ENCODE data around the gene ADAMTSL5.
A peak's percentile ranks its signal among the peaks of the same experiment; 100 is the strongest.

ADAMTSL5 gene

DNA sequence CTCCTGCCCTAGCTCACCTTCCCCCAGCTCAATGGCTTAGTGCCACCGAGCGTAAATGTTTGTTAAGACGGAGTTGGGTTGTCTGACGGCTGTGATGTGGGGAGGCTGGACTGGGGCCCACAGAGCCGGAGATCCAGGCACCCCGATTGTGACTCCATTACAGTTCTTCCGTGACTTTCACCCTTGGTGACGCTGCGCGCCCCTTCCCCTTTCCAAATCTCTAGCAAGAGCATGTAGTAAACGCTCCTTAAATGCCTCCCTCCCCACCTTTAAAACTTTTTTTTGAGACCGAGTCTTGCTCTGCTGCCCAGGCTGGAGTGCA lies 21.0 kb downstream of the ADAMTSL5 start:
- Histone ChIP-seq H3K27me3 (ENCODE audit: insufficient read depth, low read length, poor library complexity, severe bottlenecking) (no peaks in the 10 kb centered on the region), H4K20me1 (ENCODE audit: insufficient read depth, low read length, poor library complexity, severe bottlenecking) (no peaks in the 10 kb centered on the region), H3K4me2 (ENCODE audit: low read depth, low read length, poor library complexity, severe bottlenecking) (peak overlapping the region; percentile 76), H3K9ac (ENCODE audit: low read depth, low read length, poor library complexity, severe bottlenecking) (no peak overlapping the region), H2AFZ (ENCODE audit: low read length) (no peak overlapping the region), H3K4me3 (ENCODE audit: low read length, poor library complexity, severe bottlenecking) (peak overlapping the region; percentile 73), H3F3A (ENCODE audit: low read depth) (no peaks in the 10 kb centered on the region), H3K4me1 (ENCODE audit: insufficient read depth, low read length, poor library complexity, severe bottlenecking) (peaks cover 3% of the 10 kb centered on the region), H3K9me3 (ENCODE audit: insufficient read depth, low read depth, low read length) (no peaks in the 10 kb centered on the region), H3K79me2 (ENCODE audit: insufficient read depth, low read length) (no peaks in the 10 kb centered on the region), H3K36me3 (ENCODE audit: insufficient read depth, low read length) (no peaks in the 10 kb centered on the region), H3K9me2 (replicated peaks; ENCODE audit: low read depth, low read length) (no peaks in the 10 kb centered on the region)
- no peak for TF ChIP-seq EZH2phosphoT487 (IDR thresholded peaks at IDR 0.05; ENCODE audit: borderline replicate concordance)
- TF ChIP-seq, protein P1, sequence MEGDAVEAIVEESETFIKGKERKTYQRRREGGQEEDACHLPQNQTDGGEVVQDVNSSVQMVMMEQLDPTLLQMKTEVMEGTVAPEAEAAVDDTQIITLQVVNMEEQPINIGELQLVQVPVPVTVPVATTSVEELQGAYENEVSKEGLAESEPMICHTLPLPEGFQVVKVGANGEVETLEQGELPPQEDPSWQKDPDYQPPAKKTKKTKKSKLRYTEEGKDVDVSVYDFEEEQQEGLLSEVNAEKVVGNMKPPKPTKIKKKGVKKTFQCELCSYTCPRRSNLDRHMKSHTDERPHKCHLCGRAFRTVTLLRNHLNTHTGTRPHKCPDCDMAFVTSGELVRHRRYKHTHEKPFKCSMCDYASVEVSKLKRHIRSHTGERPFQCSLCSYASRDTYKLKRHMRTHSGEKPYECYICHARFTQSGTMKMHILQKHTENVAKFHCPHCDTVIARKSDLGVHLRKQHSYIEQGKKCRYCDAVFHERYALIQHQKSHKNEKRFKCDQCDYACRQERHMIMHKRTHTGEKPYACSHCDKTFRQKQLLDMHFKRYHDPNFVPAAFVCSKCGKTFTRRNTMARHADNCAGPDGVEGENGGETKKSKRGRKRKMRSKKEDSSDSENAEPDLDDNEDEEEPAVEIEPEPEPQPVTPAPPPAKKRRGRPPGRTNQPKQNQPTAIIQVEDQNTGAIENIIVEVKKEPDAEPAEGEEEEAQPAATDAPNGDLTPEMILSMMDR (conservative IDR thresholded peaks at IDR 0.05; ENCODE audit: low read length): no peak

GRCh38 chr19:1491114-1491848 lies 21.5 kb downstream of the ADAMTSL5 start, which contains the start of gene REEP6:
Gene REEP6 (plus strand): TSS chr19:1491181. CDS start chr19:1491270, 89 bp downstream.
- TF ChIP-seq EZH2phosphoT487 (IDR thresholded peaks at IDR 0.05; ENCODE audit: borderline replicate concordance): no peak
- TF ChIP-seq, protein P1 (conservative IDR thresholded peaks at IDR 0.05; ENCODE audit: low read length): no peak
- Histone ChIP-seq H3K9me3 (ENCODE audit: insufficient read depth, low read depth, low read length) (no peaks in the 10 kb centered on the region), H3K4me2 (ENCODE audit: low read depth, low read length, poor library complexity, severe bottlenecking) (peak within 1 kb of the TSS; percentile 94), H3K36me3 (ENCODE audit: insufficient read depth, low read length) (no peaks in the 10 kb centered on the region), H3K9ac (ENCODE audit: low read depth, low read length, poor library complexity, severe bottlenecking) (peak within 1 kb of the TSS; percentile 87), H2AFZ (ENCODE audit: low read length) (peak within 1 kb of the TSS; percentile 95), H3K27me3 (ENCODE audit: insufficient read depth, low read length, poor library complexity, severe bottlenecking) (no peaks in the 10 kb centered on the region), H3K9me2 (replicated peaks; ENCODE audit: low read depth, low read length) (no peaks in the 10 kb centered on the region), H3K4me3 (ENCODE audit: low read length, poor library complexity, severe bottlenecking) (peak within 1 kb of the TSS; percentile 82), H3F3A (ENCODE audit: low read depth) (no peaks in the 10 kb centered on the region), H4K20me1 (ENCODE audit: insufficient read depth, low read length, poor library complexity, severe bottlenecking) (no peaks in the 10 kb centered on the region), H3K4me1 (ENCODE audit: insufficient read depth, low read length, poor library complexity, severe bottlenecking) (peaks cover 3% of the 10 kb centered on the region), H3K79me2 (ENCODE audit: insufficient read depth, low read length) (no peaks in the 10 kb centered on the region)

DNA sequence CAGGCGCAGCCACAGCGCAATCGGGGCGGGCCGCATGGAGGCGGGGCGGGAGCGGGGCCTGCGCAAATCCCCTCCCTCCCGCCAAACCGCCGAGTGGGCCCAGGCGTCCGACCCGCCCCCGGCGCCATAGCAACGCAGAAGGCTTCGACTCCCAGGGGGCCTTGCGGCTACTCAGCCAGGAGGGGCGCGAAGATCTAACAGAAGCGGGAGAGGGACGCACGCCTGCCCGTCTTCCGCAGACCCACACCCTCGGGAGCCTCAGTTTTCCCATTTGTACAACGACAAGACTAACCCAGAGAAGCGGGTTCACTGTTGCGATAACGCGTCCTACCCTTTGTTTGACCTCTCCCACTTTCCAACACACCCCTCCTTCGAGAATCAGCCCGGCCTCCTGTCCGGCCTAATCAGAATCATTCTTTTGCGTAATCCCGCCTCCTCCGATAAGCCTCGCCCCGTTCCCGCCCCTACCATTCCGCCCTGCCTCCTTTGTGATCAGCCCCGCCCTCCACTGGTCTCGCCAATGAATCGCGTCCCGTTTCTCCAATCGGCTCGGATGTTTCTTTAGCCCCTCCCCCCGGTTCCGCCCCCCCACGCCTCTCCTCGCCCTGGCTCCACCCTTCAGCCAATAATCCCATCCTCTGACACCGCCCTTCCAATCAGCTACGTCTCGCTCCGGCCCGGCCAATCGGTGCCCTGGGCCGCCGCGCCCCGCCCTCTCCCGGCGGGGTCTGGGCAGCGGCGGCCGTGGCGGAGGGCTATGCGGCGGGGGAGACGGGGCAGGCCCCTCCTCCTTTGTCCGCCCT lies 22.3 kb downstream of the ADAMTSL5 start, which contains the start of gene PCSK4:
Gene PCSK4, minus strand, starts transcription at position 40 of the 803 bp plus-strand sequence. Its CDS starts 4 bp downstream, at position 36.
- H3K9me2 ChIP-seq (replicated peaks; ENCODE audit: low read depth, low read length): no peaks in the 10 kb centered on the region
- H3K4me1 ChIP-seq (ENCODE audit: insufficient read depth, low read length, poor library complexity, severe bottlenecking): peaks cover 3% of the 10 kb centered on the region
- TF ChIP-seq, protein P1 (conservative IDR thresholded peaks at IDR 0.05; ENCODE audit: low read length): no peak
- TF ChIP-seq EZH2phosphoT487 (IDR thresholded peaks at IDR 0.05; ENCODE audit: borderline replicate concordance): no peak
- no peaks in the 10 kb centered on the region for H3K36me3 ChIP-seq (ENCODE audit: insufficient read depth, low read length)
- peak within 1 kb of the TSS; percentile 95 for H2AFZ ChIP-seq (ENCODE audit: low read length)
- no peaks in the 10 kb centered on the region for H4K20me1 ChIP-seq (ENCODE audit: insufficient read depth, low read length, poor library complexity, severe bottlenecking)
- H3K9ac ChIP-seq (ENCODE audit: low read depth, low read length, poor library complexity, severe bottlenecking): peak within 1 kb of the TSS; percentile 87
- H3K9me3 ChIP-seq (ENCODE audit: insufficient read depth, low read depth, low read length): no peaks in the 10 kb centered on the region
- no peaks in the 10 kb centered on the region for H3K79me2 ChIP-seq (ENCODE audit: insufficient read depth, low read length)
- peak within 1 kb of the TSS; percentile 82 for H3K4me3 ChIP-seq (ENCODE audit: low read length, poor library complexity, severe bottlenecking)
- H3K27me3 ChIP-seq (ENCODE audit: insufficient read depth, low read length, poor library complexity, severe bottlenecking): no peaks in the 10 kb centered on the region
- no peaks in the 10 kb centered on the region for H3F3A ChIP-seq (ENCODE audit: low read depth)
- peak within 1 kb of the TSS; percentile 94 for H3K4me2 ChIP-seq (ENCODE audit: low read depth, low read length, poor library complexity, severe bottlenecking)
